PC-9 (cell line): ENCODE data around the gene COL4A1.

Source experiments
- EZH2 ChIP-seq: fragments of 200-600 bp; sonication (generic); IDR thresholded peaks from 2 replicates; pipeline ENCODE4 v1.8.0; 2017; ENCODE audit warnings: antibody characterized with exemption, low read depth
- TF ChIP-seq, protein P1 (sequence below): fragments of 200-600 bp; sonication (generic); conservative IDR thresholded peaks from 2 replicates; pipeline ENCODE4 v1.6.1; 2017; ENCODE audit warnings: mixed run types, antibody characterized with exemption, mild to moderate bottlenecking, moderate library complexity

DNA sequence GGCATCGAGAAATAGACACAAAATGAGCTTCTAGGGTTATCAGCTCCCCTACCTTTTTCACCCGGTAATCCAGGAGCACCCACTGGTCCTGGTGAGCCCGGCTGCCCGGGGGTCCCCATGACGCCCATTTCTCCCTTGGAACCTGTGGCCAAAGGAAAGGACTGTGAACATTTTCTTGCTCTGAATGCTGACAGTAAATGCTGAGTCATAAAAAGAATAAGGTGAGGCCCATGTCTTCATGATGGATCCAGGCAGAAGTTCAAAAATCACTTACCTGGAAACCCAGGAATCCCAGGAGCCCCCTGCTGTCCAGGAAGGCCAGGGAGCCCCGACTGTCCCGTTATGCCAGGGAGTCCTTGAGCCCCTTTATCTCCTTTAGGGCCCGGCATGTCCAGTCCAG lies 129.2 kb downstream of the COL4A1 start:
- TF ChIP-seq, protein P1, sequence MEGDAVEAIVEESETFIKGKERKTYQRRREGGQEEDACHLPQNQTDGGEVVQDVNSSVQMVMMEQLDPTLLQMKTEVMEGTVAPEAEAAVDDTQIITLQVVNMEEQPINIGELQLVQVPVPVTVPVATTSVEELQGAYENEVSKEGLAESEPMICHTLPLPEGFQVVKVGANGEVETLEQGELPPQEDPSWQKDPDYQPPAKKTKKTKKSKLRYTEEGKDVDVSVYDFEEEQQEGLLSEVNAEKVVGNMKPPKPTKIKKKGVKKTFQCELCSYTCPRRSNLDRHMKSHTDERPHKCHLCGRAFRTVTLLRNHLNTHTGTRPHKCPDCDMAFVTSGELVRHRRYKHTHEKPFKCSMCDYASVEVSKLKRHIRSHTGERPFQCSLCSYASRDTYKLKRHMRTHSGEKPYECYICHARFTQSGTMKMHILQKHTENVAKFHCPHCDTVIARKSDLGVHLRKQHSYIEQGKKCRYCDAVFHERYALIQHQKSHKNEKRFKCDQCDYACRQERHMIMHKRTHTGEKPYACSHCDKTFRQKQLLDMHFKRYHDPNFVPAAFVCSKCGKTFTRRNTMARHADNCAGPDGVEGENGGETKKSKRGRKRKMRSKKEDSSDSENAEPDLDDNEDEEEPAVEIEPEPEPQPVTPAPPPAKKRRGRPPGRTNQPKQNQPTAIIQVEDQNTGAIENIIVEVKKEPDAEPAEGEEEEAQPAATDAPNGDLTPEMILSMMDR, result no peak
- no peak for TF ChIP-seq EZH2
